Esophagus squamous epithelium (tissue), 5 donors: Measurements from ENCODE around the gene ACTL6B. TPM values are rescaled to one million over a fixed set of nuclear protein-coding genes. Genes with fewer than 3 reads are reported as not detected.
A peak's percentile ranks its signal among the peaks of the same experiment; 100 is the strongest.

Source experiments
- DNase-seq: peaks from one replicate; lab custom pipeline; 2025; lab: John Stamatoyannopoulos, UW
- H3K27ac ChIP-seq, 4 donors: fragments of 200-600 bp; sonication (generic); one replicate each; pipeline ENCODE4 v1.5.1; 2016 to 2019; ENCODE audit warnings: mild to moderate bottlenecking in 1 of 4
- H3K27me3 ChIP-seq, 4 donors: fragments of 200-600 bp; sonication (generic); 1 replicate in 3 of 4; 2 replicates in 1 of 4; pipeline versions ENCODE4 v1.5.1 to v1.6.0; 2017 to 2021; ENCODE audit warnings: antibody characterized with exemption in 1 of 4
- H3K36me3 ChIP-seq, 3 donors: fragments of 200-600 bp; sonication (generic); one replicate each; pipeline ENCODE4 v1.5.1; 2016 to 2019
- H3K4me1 ChIP-seq, 3 donors: fragments of 200-600 bp; sonication (generic); one replicate each; pipeline ENCODE4 v1.5.1; 2017 to 2019
- H3K4me3 ChIP-seq, 4 donors: fragments of 200-600 bp; sonication (generic); 1 replicate in 3 of 4; 2 replicates in 1 of 4; pipeline ENCODE4 v1.5.1; 2016 to 2019; ENCODE audit warnings: mild to moderate bottlenecking in 2 of 4, moderate library complexity in 1 of 4
- H3K9me3 ChIP-seq, 3 donors: fragments of 200-600 bp; sonication (generic); one replicate each; pipeline ENCODE4 v1.5.1; 2016 to 2019
- POLR2A ChIP-seq, 4 donors: fragments of 450-650 bp; IDR thresholded peaks; one replicate each; pipeline ENCODE4 v1.6.1; 2017; ENCODE audit warnings: antibody characterized with exemption in 4 of 4, mild to moderate bottlenecking in 4 of 4, moderate library complexity in 3 of 4
- WGBS, 2 donors: methylation state at CpG; one replicate each; pipeline ENCODE4 v1.1.5; 2018; 5-methylcytosine and 5-hydroxymethylcytosine counted together
- intact Hi-C: fragments of 100-400 bp; cut with DNase I; formaldehyde crosslinking; loops from one replicate; pipeline ENCODE4 v1.15.0; 2022
- total RNA-seq, 4 donors: library from RNA; depleted of rRNA; stranded (reverse); fragments of >200 nt; gene quantifications; one replicate each; pipeline ENCODE4 v1.1.0, GENCODE V29; 2016
- TF ChIP-seq, protein P1 (sequence below), 6 experiments: fragments of 450-650 bp in 4 of 6; fragments of 200-600 bp in 2 of 6; sonication (generic) in 2 of 6; IDR thresholded peaks; one replicate each; pipeline ENCODE4 v1.5.1; 2016 to 2019; ENCODE audit warnings: antibody characterized with exemption in 6 of 6, mild to moderate bottlenecking in 4 of 6, moderate library complexity in 4 of 6
- donor health status: DM: yes; HTN: yes; CAD: no.

ACTL6B gene
- total RNA-seq, 4 donors from 2014 or later = not detected

DNA sequence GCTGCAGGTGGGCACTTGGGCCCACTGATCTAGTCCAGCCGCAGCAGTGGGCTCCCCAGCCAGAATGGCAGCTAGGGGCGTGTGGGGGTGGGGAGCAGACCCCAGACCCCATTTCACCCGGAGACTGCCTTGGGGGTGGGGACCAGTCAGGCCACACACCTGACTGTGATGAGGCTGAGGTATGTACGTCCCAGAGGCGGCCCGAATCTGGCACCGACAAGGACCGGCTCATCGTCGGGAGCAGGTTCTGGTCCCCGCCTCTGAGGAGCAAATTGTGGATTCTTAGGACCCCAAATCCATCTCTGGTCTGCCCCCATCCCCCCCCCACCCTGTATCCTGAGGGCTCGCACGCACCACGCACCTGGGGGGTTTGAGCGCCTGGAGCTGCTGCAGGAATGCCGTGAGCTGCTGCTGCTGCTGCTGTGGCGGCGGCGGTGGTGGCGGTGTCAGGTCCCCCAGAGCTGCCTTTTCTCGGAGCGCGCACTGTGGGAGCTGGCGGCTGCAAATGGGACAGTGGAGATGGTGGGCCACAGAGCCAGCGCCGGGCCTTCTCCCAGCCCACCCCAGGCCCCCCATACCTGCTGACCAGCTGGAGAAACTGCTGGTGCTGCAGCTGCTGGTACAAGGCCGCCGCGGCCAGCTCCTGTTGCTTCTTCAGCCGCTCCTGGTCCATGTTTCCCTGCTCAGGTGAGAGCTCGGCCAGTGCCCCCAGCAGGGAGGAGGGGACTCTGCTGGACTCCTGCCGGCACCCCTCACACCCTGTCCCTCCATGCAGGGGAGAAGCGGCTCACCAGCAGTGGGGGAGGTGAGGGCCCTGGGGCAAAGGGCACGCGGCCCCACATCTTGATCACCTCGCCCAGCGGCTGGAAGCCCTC lies 27.6 kb upstream of the ACTL6B start:
- intact Hi-C loops = no loop called here

DNA sequence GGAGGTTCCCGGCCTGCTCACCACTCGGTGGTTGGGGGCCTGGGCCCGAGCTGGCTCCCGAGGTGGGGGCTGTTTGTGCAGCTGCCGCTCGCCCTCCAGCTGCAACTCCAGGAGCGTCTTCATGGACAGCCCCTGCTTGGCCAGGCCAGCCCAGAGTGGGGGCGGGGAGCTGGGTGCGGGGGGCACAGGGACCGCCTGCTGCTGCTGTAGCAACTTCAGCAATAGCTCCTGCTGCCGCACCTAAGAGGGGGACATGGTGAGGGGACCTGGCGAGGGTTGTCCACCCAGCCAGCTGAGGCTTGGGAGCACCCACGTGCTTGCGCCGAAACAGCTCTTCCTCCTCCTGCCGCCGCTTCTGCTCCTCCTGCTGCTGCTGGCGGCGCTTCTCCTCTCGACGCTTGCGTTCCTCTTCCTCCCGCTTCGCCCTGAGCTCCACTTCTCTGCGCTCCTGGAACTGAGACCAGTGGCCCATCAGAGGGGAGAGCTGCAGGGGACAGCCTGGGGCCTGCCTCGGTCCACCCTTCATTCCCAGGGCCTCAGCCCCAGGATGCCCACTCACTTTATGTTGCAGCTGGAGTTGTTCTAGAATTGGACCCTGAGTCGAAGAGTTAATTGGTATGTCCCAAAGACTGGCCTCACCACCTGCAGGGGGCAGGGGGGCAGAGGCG lies 26.9 kb upstream of the ACTL6B start:
- 92 to 94% methylated on average over 11 to 17 of the region's 28 CpGs for WGBS, 2 donors
- Histone ChIP-seq H3K27ac (no peak overlapping the region), H3K9me3 (no peaks in the 10 kb centered on the region), H3K4me3 (no peak overlapping the region), H3K36me3 (peaks cover 67 to 97% (median 73%) of the 10 kb centered on the region in 3 donors), H3K27me3 (no peaks in the 10 kb centered on the region), H3K4me1 (peaks cover 20 to 45% (median 20%) of the 10 kb centered on the region in 3 donors)
- no peak for DNase-seq
- TF ChIP-seq POLR2A (IDR thresholded peaks at IDR 0.05) = no peak
- TF ChIP-seq, protein P1, sequence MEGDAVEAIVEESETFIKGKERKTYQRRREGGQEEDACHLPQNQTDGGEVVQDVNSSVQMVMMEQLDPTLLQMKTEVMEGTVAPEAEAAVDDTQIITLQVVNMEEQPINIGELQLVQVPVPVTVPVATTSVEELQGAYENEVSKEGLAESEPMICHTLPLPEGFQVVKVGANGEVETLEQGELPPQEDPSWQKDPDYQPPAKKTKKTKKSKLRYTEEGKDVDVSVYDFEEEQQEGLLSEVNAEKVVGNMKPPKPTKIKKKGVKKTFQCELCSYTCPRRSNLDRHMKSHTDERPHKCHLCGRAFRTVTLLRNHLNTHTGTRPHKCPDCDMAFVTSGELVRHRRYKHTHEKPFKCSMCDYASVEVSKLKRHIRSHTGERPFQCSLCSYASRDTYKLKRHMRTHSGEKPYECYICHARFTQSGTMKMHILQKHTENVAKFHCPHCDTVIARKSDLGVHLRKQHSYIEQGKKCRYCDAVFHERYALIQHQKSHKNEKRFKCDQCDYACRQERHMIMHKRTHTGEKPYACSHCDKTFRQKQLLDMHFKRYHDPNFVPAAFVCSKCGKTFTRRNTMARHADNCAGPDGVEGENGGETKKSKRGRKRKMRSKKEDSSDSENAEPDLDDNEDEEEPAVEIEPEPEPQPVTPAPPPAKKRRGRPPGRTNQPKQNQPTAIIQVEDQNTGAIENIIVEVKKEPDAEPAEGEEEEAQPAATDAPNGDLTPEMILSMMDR (IDR thresholded peaks at IDR 0.05) = no peak
- intact Hi-C loops = no loop called here

More for the DNA sequence above, 27.6 kb upstream of the ACTL6B start:
- no peaks in the 10 kb centered on the region for H3K9me3 ChIP-seq
- no peak overlapping the region for H3K27ac ChIP-seq
- peaks cover 60 to 97% (median 70%) of the 10 kb centered on the region in 3 donors for H3K36me3 ChIP-seq
- H3K4me1 ChIP-seq = peaks cover 20 to 45% (median 25%) of the 10 kb centered on the region in 3 donors
- TF ChIP-seq, protein P1 (IDR thresholded peaks at IDR 0.05) = no peak
- no peak for TF ChIP-seq POLR2A (IDR thresholded peaks at IDR 0.05)
- no peak for DNase-seq
- WGBS, 2 donors = 80 to 100% methylated on average over 1 of the region's 37 CpGs
- no peaks in the 10 kb centered on the region for H3K27me3 ChIP-seq
- no peak overlapping the region for H3K4me3 ChIP-seq

DNA sequence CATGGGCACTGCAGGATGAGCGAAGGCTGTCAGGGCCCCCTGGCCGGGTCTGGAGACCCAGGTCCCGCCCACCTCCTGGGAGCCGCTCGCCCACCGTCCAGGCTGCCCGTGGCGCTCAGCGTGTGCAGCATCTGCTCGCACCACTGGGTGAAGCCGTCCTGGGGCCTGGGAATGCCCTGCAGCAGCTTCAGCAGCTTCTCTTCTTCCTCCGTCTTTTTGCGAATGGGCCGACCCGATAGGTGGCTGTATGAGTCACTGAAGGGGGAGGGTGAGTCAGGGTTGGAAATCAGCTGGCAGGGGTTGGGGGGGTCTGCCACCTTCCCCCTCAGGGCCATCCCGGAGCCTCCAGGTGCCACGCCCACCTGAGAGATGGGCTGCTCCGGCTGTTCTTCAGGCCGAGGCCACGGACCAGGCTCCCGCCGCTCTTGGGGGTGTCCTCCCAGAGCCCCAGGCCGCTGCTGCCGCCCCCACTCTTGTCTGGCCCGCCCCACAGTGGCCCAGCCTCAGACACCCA lies 26.0 kb upstream of the ACTL6B start:
- intact Hi-C loops = no loop called here
- Histone ChIP-seq H3K27ac (peak overlapping the region in 1 of 4 donors; percentile 86), H3K4me3 (no peak overlapping the region), H3K27me3 (no peaks in the 10 kb centered on the region), H3K36me3 (peaks cover 68 to 97% (median 73%) of the 10 kb centered on the region in 3 donors), H3K9me3 (no peaks in the 10 kb centered on the region), H3K4me1 (peaks cover 17 to 51% (median 20%) of the 10 kb centered on the region in 3 donors)
- TF ChIP-seq, protein P1 (IDR thresholded peaks at IDR 0.05) = no peak
- TF ChIP-seq POLR2A (IDR thresholded peaks at IDR 0.05) = no peak
- WGBS, 2 donors = 23 to 48% methylated on average over 6 of the region's 25 CpGs
- DNase-seq = no peak

DNA sequence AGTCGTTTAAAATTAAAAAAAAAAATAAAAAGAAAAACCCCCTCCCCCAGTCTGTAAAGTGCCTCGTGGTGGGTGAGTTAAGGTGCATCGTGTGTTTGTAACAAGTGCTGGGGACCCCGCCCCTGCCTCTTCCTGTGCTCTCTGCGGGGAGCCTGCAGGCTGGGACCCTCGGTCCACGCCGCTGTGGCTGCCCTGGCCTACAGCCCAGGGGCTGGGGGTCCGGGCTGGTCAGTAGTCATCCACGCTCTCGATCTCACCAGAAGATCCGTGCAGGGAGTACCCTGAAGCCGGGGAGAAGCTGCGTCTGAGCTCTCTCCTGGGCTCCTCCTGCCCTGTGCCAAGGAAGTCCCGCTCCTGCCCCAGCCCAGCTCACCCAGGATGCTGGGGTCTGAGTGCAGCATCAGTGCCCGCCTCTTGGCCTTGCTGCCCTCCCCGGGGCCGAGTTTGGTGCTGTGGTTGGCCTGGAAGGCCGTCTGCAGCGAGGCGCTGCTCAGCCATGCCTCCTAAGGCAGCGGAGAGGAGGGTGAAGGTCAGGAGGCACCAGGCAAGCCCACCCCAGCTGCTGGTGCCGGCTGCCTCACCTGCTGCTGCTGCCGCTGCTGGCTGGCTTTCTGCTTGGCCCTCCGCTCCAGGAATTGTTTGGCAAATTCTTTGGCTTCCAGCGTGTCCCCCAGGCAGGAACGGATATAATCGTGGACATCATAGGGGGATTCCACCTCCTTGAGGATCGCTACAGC lies 25.4 kb upstream of the ACTL6B start:
- TF ChIP-seq POLR2A (IDR thresholded peaks at IDR 0.05) = no peak
- no peaks in the 10 kb centered on the region for H3K27me3 ChIP-seq
- peaks cover 64 to 97% (median 73%) of the 10 kb centered on the region in 3 donors for H3K36me3 ChIP-seq
- no peak for DNase-seq
- WGBS, 2 donors = 62 to 73% methylated on average over 10 of the region's 29 CpGs
- H3K27ac ChIP-seq = peak overlapping the region in 1 of 4 donors; percentile 86
- intact Hi-C loops = no loop called here
- H3K4me3 ChIP-seq = no peak overlapping the region
- H3K4me1 ChIP-seq = peaks cover 17 to 57% (median 20%) of the 10 kb centered on the region in 3 donors
- H3K9me3 ChIP-seq = no peaks in the 10 kb centered on the region

DNA sequence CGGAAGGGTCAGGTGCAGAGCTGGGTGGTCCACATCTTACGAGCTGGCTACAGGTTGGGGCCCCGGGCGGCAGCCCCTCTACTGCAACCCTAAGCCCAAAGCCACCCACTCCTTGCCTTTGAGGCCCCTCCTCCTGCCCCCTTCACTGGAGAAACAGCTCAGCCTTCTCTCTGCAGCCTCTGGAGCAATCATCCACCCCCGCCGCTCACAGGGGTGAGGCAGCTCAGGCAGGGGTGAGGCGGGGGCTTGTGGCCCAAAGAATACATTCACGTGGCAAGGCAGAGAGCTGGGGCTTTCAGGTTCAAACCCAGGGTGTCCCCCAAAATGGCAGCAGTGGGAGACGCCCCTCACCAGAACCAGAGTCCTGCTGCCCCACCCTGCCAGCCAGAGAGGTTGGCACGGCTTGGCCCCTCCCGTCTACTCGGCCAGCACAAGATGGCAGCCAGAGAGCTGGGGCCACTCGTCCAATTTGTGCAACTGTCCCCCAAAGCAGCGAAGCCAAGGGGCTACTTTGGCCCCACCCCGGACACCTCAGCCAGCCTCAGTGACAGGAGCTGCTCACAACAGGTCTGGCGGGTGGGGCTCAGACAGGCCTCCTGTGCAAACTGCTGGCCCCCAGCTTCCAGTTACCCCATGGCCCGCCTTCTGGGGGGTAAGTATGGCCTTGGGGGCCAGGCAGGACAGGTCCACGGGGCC lies 24.5 kb upstream of the ACTL6B start:
- no peak for DNase-seq
- WGBS, 2 donors = 82 to 92% methylated on average over 3 of the region's 18 CpGs
- peaks cover 23 to 67% (median 28%) of the 10 kb centered on the region in 3 donors for H3K4me1 ChIP-seq
- H3K27ac ChIP-seq = peak overlapping the region; percentile 64 to 86 (median 82)
- no peak for TF ChIP-seq POLR2A (IDR thresholded peaks at IDR 0.05)
- TF ChIP-seq, protein P1 (IDR thresholded peaks at IDR 0.05) = no peak
- intact Hi-C loops = no loop called here
- H3K9me3 ChIP-seq = no peaks in the 10 kb centered on the region
- H3K27me3 ChIP-seq = no peaks in the 10 kb centered on the region
- no peak overlapping the region for H3K4me3 ChIP-seq
- H3K36me3 ChIP-seq = peaks cover 55 to 93% (median 66%) of the 10 kb centered on the region in 3 donors
